Endothelial cell of umbilical vein (primary cell): ENCODE measurements around the gene TSHZ1. TPM values are rescaled to one million over a fixed set of nuclear protein-coding genes. Genes with fewer than 3 reads are reported as not detected.

Experiments
- BruUV-seq: library from RNA; stranded (reverse); fragments of 400-500 nt; replicated peaks from 2 replicates; lab custom pipeline; 2021; lab: Mats Ljungman, UMichigan
- CTCF ChIA-PET: fragments of 300-600, 350-600 bp; sonication (Branson Sonifier 250); formaldehyde crosslinking; loops from one replicate; lab custom pipeline; 2021; ENCODE audit warnings: antibody characterized with exemption, inconsistent platforms; lab: Charles Lee
- POLR2A ChIA-PET: fragments of 300-600, 350-600 bp; sonication (Branson Sonifier 250); formaldehyde crosslinking; loops from one replicate; lab custom pipeline; 2021; ENCODE audit warnings: antibody characterized with exemption, inconsistent platforms; lab: Charles Lee
- DNase-seq: peaks from one replicate; pipeline ENCODE4 v3.0.0-alpha.2; 2011; ENCODE audit warnings: low read depth, low spot score
- FAIRE-seq: peaks from 2 replicates; lab custom pipeline; 2011; peaks lifted over from hg19 to GRCh38; lab: Jason Lieb, UNC
- H2AFZ ChIP-seq: 2 replicates; pipeline ENCODE4 v1.6.0; 2012; ENCODE audit warnings: low read depth, low read length, control low read depth, inconsistent platforms
- H3K27ac ChIP-seq: 2 replicates; pipeline ENCODE4 v1.5.1; 2011; ENCODE audit warnings: low read depth, mild to moderate bottlenecking, control low read depth, low read length, moderate library complexity; ENCODE audit not compliant: insufficient read depth
- H3K27me3 ChIP-seq, 2 experiments: 2 replicates each; pipeline versions ENCODE4 v1.6.0 to v1.6.1; 2011; ENCODE audit warnings: low read length in 2 of 2, mixed read lengths in 1 of 2; ENCODE audit not compliant: control insufficient read depth in 2 of 2, insufficient read depth in 2 of 2
- H3K36me3 ChIP-seq, 2 experiments: 2 replicates in 1 of 2; 3 replicates in 1 of 2; pipeline ENCODE4 v1.5.1; 2011; ENCODE audit warnings: low read length in 2 of 2, mild to moderate bottlenecking in 1 of 2, moderate library complexity in 1 of 2; ENCODE audit not compliant: control insufficient read depth in 2 of 2, insufficient read depth in 2 of 2; ENCODE audit errors: extremely low read depth in 1 of 2
- H3K4me1 ChIP-seq: 3 replicates; pipeline ENCODE4 v1.5.1; 2011; ENCODE audit warnings: mild to moderate bottlenecking, low read length; ENCODE audit not compliant: control insufficient read depth, insufficient read depth; ENCODE audit errors: extremely low read depth
- H3K4me2 ChIP-seq: 2 replicates; pipeline ENCODE4 v1.6.1; 2011; ENCODE audit warnings: low read length, control low read depth, mixed read lengths; ENCODE audit not compliant: insufficient read depth
- H3K4me3 ChIP-seq, 3 experiments: fragments of 200-600 bp in 1 of 3; sonication (generic), shearing (Covaris generic) in 1 of 3; replicated peaks in 1 of 3; 2 replicates each; pipeline ENCODE4 v1.5.1; 2011 to 2016; ENCODE audit warnings: control low read depth in 3 of 3, low read length in 3 of 3, mild to moderate bottlenecking in 2 of 3, inconsistent platforms in 1 of 3, low read depth in 1 of 3, moderate library complexity in 1 of 3; ENCODE audit not compliant: insufficient read depth in 1 of 3
- H3K79me2 ChIP-seq: 2 replicates; pipeline ENCODE4 v1.6.0; 2012; ENCODE audit warnings: low read length, inconsistent platforms; ENCODE audit not compliant: control insufficient read depth, insufficient read depth
- H3K9ac ChIP-seq: replicated peaks from 2 replicates; pipeline ENCODE3; 2011; ENCODE audit warnings: low read length, control low read depth; ENCODE audit not compliant: insufficient read depth; ENCODE audit errors: extremely low read depth
- H3K9me1 ChIP-seq: replicated peaks from 3 replicates; pipeline ENCODE4 v1.6.0; 2011; ENCODE audit warnings: mild to moderate bottlenecking, low read length; ENCODE audit not compliant: control insufficient read depth, insufficient read depth; ENCODE audit errors: extremely low read depth
- H3K9me3 ChIP-seq: replicated peaks from 2 replicates; pipeline ENCODE4 v1.5.1; 2012; ENCODE audit warnings: low read length, inconsistent platforms; ENCODE audit not compliant: control insufficient read depth, insufficient read depth
- H4K20me1 ChIP-seq: replicated peaks from 2 replicates; pipeline ENCODE3; 2011; ENCODE audit warnings: mild to moderate bottlenecking, low read length; ENCODE audit not compliant: control insufficient read depth, insufficient read depth; ENCODE audit errors: extremely low read depth
- CTCF ChIP-seq, 2 donors: IDR thresholded peaks; 1 replicate in 1 of 2; 2 replicates in 1 of 2; pipeline ENCODE4 v1.5.1; 2011; ENCODE audit warnings: low read length in 2 of 2, mild to moderate bottlenecking in 2 of 2, moderate library complexity in 2 of 2, control low read depth in 1 of 2, inconsistent platforms in 1 of 2, low read depth in 1 of 2; ENCODE audit not compliant: insufficient read depth in 1 of 2; ENCODE audit errors: extremely low read depth in 1 of 2
- EZH2 ChIP-seq: IDR thresholded peaks from 2 replicates; pipeline ENCODE4 v1.6.1; 2012; ENCODE audit warnings: borderline replicate concordance, low read depth, mild to moderate bottlenecking, moderate library complexity, low read length, inconsistent platforms; ENCODE audit not compliant: severe bottlenecking
- FOS ChIP-seq: IDR thresholded peaks from 2 replicates; pipeline ENCODE4 v1.6.1; 2011; ENCODE audit warnings: mild to moderate bottlenecking, low read length, moderate library complexity, borderline replicate concordance; ENCODE audit not compliant: insufficient read depth
- GATA2 ChIP-seq: IDR thresholded peaks from 2 replicates; pipeline ENCODE4 v1.7.0; 2011; ENCODE audit warnings: low read depth, mild to moderate bottlenecking, moderate library complexity, mixed read lengths, low read length; ENCODE audit not compliant: insufficient read length, insufficient read depth
- JUN ChIP-seq: IDR thresholded peaks from 2 replicates; pipeline ENCODE4 v1.6.1; 2011; ENCODE audit warnings: borderline replicate concordance, low read depth; ENCODE audit not compliant: insufficient read length, insufficient read depth
- MAX ChIP-seq: IDR thresholded peaks from 2 replicates; pipeline ENCODE4 v1.6.1; 2011; ENCODE audit not compliant: insufficient read depth, insufficient read length
- MYC ChIP-seq: IDR thresholded peaks from one replicate; pipeline ENCODE4 v1.6.1; 2011; ENCODE audit warnings: mild to moderate bottlenecking, low read depth, low read length
- POLR2A ChIP-seq: IDR thresholded peaks from 2 replicates; pipeline ENCODE4 v1.6.1; 2012; ENCODE audit warnings: low read depth, mild to moderate bottlenecking, control low read depth, low read length
- POLR2AphosphoS5 ChIP-seq: IDR thresholded peaks from 2 replicates; pipeline ENCODE4 v1.6.1; 2012; ENCODE audit warnings: low read depth, mild to moderate bottlenecking, control low read depth, low read length, moderate library complexity; ENCODE audit not compliant: insufficient read depth
- dilution Hi-C: fragments of 300-500 bp; cut with MboI; formaldehyde crosslinking; loops from one replicate; pipeline ENCODE4 v1.15.0; 2019; ENCODE audit warnings: low sequenced_read_pairs; ENCODE audit not compliant: extremely low pct_ligation_motif_present
- intact Hi-C: fragments of 100-400 bp; cut with micrococcal nuclease; formaldehyde crosslinking; loops from one replicate; pipeline ENCODE4 v1.10.0; 2022
- polyA plus RNA-seq, 4 experiments: library from polyadenylated mRNA; depleted of rRNA in 3 of 4; stranded (reverse) in 3 of 4; unstranded in 1 of 4; fragments of >200 nt; gene quantifications; 2 replicates each; pipeline versions ENCODE4 v1.2.1 to v1.2.3, GENCODE V29; 2011 to 2012; ENCODE audit warnings: missing spikeins in 1 of 4
- total RNA-seq: library from RNA; stranded (reverse); gene quantifications from 2 replicates; pipeline ENCODE4 v1.2.3, GENCODE V29; 2021

Gene TSHZ1
- total and polyA plus RNA-seq, 2 donors (not counting 3 experiments of a cell fraction or from before 2014, with no cell fraction given): 4.2 to 10.2 TPM

GRCh38 chr18:75167137-75167536 is 43.5 kb upstream of the TSHZ1 start:
- POLR2A ChIA-PET: no interaction called here

More at GRCh38 chr18:75167137-75167536, 43.5 kb upstream of the TSHZ1 start:
- FAIRE-seq (no peak), DNase-seq (no peak)
- Histone ChIP-seq H3K27me3 (no peaks in the 10 kb centered on the region), H3K9me1 (no peaks in the 10 kb centered on the region), H3K9ac (no peak overlapping the region), H3K4me2 (no peak overlapping the region), H3K27ac (no peak overlapping the region), H3K4me1 (no peaks in the 10 kb centered on the region), H3K79me2 (no peaks in the 10 kb centered on the region), H3K9me3 (no peaks in the 10 kb centered on the region), H2AFZ (no peak overlapping the region), H3K4me3 (no peak overlapping the region), H4K20me1 (no peaks in the 10 kb centered on the region), H3K36me3 (no peaks in the 10 kb centered on the region)
- no TSS peak for BruUV-seq
- TF ChIP-seq EZH2: no peak
- TF ChIP-seq JUN: no peak
- TF ChIP-seq MYC: no peak
- TF ChIP-seq POLR2A: no peak
- no peak for TF ChIP-seq FOS
- no peak for TF ChIP-seq POLR2AphosphoS5
- TF ChIP-seq MAX: no peak
- TF ChIP-seq GATA2: no peak
- no peak for TF ChIP-seq CTCF (IDR thresholded peaks at IDR 0.05; ENCODE audit: extremely low read depth in 1 of 2, insufficient read depth in 1 of 2, low read depth in 1 of 2, low read length in 2 of 2)
- intact Hi-C loops: no loop called here
- dilution Hi-C loops: no loop called here
- CTCF ChIA-PET: no interaction called here
